Measurements from ENCODE around the gene KCTD7.
"Not testable (repeated sequence)": the region's sequence is repeated elsewhere in the genome, so short reads cannot be mapped to it uniquely, and the experiment has no call there.

- not testable (repeated sequence) for TF ChIP-seq CTCF, POLR2A (IDR thresholded peaks at IDR 0.05)
Measured at GRCh38 chr7:66672432-66673123, 43.9 kb downstream of the KCTD7 start.
